GM12892 (cell line): ENCODE measurements around the gene SAMSN1.

Experiments
- DNase-seq: peaks from one replicate; pipeline ENCODE4 v3.0.0; 2011; ENCODE audit not compliant: insufficient read length
- FAIRE-seq: peaks from 2 replicates; lab custom pipeline; 2011; peaks lifted over from hg19 to GRCh38; lab: Jason Lieb, UNC
- POLR2A ChIP-seq: IDR thresholded peaks from 2 replicates; pipeline ENCODE4 v1.6.1; 2011; ENCODE audit warnings: low read depth, low read length, control low read depth
- POLR2AphosphoS5 ChIP-seq: IDR thresholded peaks from 2 replicates; pipeline ENCODE4 v1.6.1; 2011; ENCODE audit warnings: low read depth, low read length, control low read depth
- TAF1 ChIP-seq: IDR thresholded peaks from 2 replicates; pipeline ENCODE4 v1.6.1; 2011; ENCODE audit warnings: low read depth, mild to moderate bottlenecking, control low read depth, low read length, borderline replicate concordance

SAMSN1 gene

DNA sequence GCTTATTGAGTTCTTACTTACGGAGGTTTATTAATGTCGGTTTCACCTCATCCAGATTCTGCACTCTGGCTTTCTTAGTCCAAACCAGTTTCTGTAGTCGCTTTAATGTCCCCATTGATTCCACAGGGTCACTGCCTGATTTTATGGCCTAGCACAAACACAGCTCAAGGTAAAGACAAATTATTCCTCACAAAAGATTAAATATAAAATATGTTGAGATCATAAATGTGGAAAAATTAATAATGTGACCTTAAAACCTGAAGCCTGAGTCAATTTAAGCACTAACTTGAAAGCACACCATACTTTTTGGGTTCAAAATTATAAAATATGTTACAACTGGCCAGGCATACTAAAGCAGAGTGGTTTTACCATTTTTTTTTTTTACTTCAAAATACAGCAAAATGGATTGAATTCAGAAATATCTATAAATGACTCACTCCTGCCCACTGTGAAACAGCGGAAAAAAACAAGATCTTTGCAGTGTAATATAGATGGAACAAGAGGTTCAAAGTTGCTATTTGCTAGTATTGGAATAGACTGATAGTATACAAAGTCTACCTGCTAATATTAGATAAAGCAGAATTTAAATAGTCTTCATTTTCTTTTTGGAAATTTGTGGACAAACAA lies 37.6 kb upstream of the SAMSN1 start:
- DNase-seq = no peak
- no peak for TF ChIP-seq POLR2AphosphoS5
- no peak for TF ChIP-seq TAF1
- TF ChIP-seq POLR2A = no peak
- FAIRE-seq = no peak

GRCh38 chr21:14582934-14583628 lies 37.0 kb upstream of the SAMSN1 start:
- no peak for FAIRE-seq
- DNase-seq = no peak
- no peak for TF ChIP-seq POLR2A
- no peak for TF ChIP-seq TAF1
- no peak for TF ChIP-seq POLR2AphosphoS5

DNA sequence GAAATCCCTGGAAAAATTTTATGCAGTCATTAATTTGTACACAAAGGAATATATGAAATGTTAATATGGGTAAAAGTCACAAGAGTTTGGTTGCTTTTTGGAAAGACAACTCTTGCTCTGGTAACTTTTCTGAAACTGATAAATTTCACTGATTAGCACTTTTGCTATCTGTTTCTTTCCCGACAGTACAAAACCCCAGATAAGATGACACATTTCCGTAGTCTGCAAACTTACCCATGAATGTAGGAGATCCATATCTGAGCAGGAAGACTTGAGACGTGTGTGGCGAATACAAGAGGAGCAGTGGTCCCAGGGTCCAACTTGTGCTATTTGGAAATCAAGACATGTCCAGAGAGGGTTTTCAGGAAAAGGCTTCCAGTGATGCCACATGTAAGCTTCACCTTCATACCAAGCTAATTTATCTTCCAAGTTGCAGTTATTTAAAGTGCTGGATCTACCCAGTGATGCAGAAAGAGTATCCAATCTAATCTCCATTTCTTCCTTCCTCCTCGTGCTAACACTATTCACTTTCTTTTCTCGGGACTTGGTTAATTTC lies 35.9 kb upstream of the SAMSN1 start:
- FAIRE-seq (no peak), DNase-seq (no peak)
- TF ChIP-seq TAF1 (no peak), POLR2A (no peak), POLR2AphosphoS5 (no peak)

DNA sequence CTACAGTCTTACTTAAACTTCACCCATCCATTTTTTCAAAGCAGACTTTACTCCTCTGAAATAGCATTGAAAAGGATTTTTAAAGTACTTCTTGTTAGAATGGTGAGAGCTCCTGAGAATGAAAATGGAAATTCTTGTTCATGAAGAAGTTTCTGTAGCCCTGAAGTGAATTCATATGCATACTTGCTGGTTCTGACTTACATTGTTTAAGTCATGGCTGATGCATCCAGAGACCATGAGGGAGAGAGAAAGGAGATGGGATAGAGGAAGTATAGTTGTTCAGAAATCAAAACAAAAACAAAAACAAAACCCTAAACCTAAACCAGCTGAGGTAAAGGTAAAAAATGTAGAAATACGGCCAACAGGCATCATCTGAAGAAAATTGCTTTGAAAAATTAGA lies 27.1 kb upstream of the SAMSN1 start:
- TF ChIP-seq TAF1 (no peak), POLR2A (no peak), POLR2AphosphoS5 (no peak)
- FAIRE-seq = no peak

DNA sequence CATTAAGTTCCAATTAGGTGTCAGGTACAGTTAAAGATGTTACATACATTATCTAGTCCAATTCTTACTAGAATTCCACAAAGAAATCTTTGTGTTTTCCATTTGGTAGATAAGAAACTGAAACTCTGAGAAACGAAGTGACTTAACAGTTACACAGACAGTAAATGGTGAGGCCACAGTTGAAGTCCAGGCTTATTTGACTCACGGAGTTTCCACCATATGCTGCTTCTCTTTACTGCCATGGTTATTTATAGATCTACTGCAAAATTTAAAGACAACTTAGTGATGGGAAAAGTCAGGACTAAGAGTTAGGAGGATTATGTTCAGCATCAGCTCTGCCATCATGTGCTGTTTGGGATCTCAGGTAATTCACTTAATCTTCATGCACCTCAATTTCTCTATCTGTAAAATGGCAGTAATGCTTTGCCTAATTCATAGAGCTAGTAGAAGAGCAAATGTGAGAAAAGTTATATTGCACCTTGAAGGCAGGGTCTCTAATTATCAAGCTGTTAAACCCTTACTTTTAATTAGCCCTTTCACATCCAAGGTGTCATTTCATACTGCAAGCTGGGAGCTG lies 26.2 kb upstream of the SAMSN1 start:
- DNase-seq (no peak), FAIRE-seq (peak; percentile 50)
- TF ChIP-seq POLR2A = no peak
- TF ChIP-seq TAF1 = no peak
- no peak for TF ChIP-seq POLR2AphosphoS5

More for the DNA sequence above, 27.1 kb upstream of the SAMSN1 start:
- no peak for DNase-seq

DNA sequence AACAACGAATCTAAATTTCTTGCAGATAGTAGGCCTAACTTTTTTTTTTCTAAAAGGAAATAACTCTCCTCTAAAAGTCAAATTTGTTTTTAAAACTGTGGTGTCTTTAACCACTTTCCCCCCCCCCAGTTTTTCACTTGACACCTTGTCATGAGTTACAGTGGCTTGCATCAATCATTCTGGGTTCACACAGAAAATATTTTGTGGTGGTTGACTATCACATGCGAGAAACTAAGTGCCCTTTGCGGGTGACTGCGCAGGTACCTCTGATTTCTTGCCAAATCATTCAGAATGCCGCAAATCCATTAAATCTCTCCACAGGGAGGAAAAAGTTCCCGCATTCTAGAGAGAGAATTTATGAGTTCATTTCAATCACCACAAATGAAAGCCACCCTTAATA lies 23.8 kb upstream of the SAMSN1 start:
- TF ChIP-seq POLR2A (no peak), POLR2AphosphoS5 (no peak), TAF1 (no peak)
- DNase-seq (no peak), FAIRE-seq (peak; percentile 30)

DNA sequence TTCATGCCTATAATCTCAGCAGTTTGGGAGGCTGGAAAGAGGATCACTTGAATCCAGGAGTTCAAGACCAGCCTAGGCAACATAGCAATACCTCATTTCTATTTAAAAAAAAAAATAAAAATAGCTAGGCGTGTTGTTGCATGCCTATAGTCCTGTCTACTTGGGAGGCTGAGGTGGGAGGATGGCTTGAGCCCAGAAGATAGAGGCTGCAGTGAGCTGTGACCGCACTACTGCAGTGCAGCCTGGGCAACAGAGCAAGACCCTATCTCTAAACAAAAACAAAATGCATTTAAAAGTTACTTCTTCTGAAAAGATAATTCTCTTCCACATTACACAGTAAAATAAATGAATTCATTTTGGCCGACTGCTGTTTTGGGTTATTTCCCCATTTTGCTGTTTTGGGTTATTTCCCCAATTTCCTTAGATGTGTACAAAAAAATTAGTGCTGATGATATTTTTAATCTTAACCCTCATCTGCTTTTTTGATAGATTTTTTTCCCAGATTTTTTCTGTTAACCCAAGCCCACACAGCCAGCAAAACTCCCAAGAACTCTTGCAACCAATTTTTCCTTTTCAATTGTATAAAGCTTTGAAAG lies 23.0 kb upstream of the SAMSN1 start:
- DNase-seq = no peak
- TF ChIP-seq POLR2A (no peak), POLR2AphosphoS5 (no peak), TAF1 (no peak)
- FAIRE-seq = no peak

GRCh38 chr21:14567331-14568279 lies 21.5 kb upstream of the SAMSN1 start:
- no peak for TF ChIP-seq TAF1
- TF ChIP-seq POLR2AphosphoS5 = no peak
- no peak for TF ChIP-seq POLR2A
- FAIRE-seq (peak; percentile 79), DNase-seq (no peak)

- no peak for TF ChIP-seq POLR2A
- DNase-seq = no peak
- FAIRE-seq = no peak
Measured at GRCh38 chr21:14566894-14567293, 20.8 kb upstream of the SAMSN1 start.

- DNase-seq (no peak), FAIRE-seq (no peak)
- TF ChIP-seq TAF1 (no peak), POLR2AphosphoS5 (no peak), POLR2A (no peak)
Measured at GRCh38 chr21:14562959-14563358, 16.8 kb upstream of the SAMSN1 start.
